Mesothelial cell of epicardium (in vitro differentiated cells): ENCODE data around the gene MMP11. TPM values are rescaled to one million over a fixed set of nuclear protein-coding genes. Genes with fewer than 3 reads are reported as not detected.
A peak's percentile ranks its signal among the peaks of the same experiment; 100 is the strongest.

ENCODE experiments used
- DNase-seq, 2 experiments: peaks; one replicate each; pipeline ENCODE4 v3.0.0; 2021; ENCODE audit warnings: low spot score in 2 of 2; ENCODE audit not compliant: unreplicated experiment in 2 of 2
- H3K27ac Mint-ChIP-seq: 2 replicates; pipeline ENCODE4 v1.8.0; 2021; ENCODE audit warnings: mixed read lengths
- H3K27me3 Mint-ChIP-seq: 2 replicates; pipeline ENCODE4 v1.8.0; 2021; ENCODE audit warnings: low read depth, mixed read lengths
- H3K36me3 Mint-ChIP-seq: 2 replicates; pipeline ENCODE4 v1.8.0; 2021; ENCODE audit warnings: mixed read lengths
- H3K4me1 Mint-ChIP-seq: 2 replicates; pipeline ENCODE4 v1.8.0; 2021; ENCODE audit warnings: mixed read lengths
- H3K4me3 Mint-ChIP-seq: 2 replicates; pipeline ENCODE4 v1.8.0; 2021; ENCODE audit warnings: mild to moderate bottlenecking, moderate library complexity, mixed read lengths
- H3K9me3 Mint-ChIP-seq: 2 replicates; pipeline ENCODE4 v1.8.0; 2021; ENCODE audit warnings: mixed read lengths
- CTCF ChIP-seq: fragments of 200-600 bp; sonication (generic); IDR thresholded peaks from one replicate; pipeline ENCODE4 v1.5.0; 2021; ENCODE audit warnings: antibody characterized with exemption; ENCODE audit not compliant: unreplicated experiment
- total RNA-seq: library from RNA; stranded (reverse); gene quantifications from 3 replicates; pipeline ENCODE4 v1.2.1, GENCODE V29; 2021

The MMP11 gene
- total RNA-seq, 1 donor from 2014 or later: 566 TPM

GRCh38 chr22:23760056-23760455 is 12.6 kb upstream of the MMP11 start:
- no peak for TF ChIP-seq CTCF
- no peak overlapping the region for H3K27ac Mint-ChIP-seq
- no peaks in the 10 kb centered on the region for H3K27me3 Mint-ChIP-seq

GRCh38 chr22:23762842-23763578 is 9.6 kb upstream of the MMP11 start, which contains the start of gene C22orf15:
Gene C22orf15 (plus strand): TSS chr22:23762990. CDS start chr22:23763307, 317 bp downstream.
- H3K27ac Mint-ChIP-seq: peak within 1 kb of the TSS; percentile 50
- TF ChIP-seq CTCF: no peak
- H3K36me3 Mint-ChIP-seq: peaks cover 3% of the 10 kb centered on the region
- H3K4me1 Mint-ChIP-seq: peaks cover 14% of the 10 kb centered on the region
- H3K9me3 Mint-ChIP-seq: no peaks in the 10 kb centered on the region
- H3K4me3 Mint-ChIP-seq: peak within 1 kb of the TSS; percentile 34
- no peak for DNase-seq
- no peaks in the 10 kb centered on the region for H3K27me3 Mint-ChIP-seq

More at GRCh38 chr22:23760056-23760455, 12.6 kb upstream of the MMP11 start:
- no peak overlapping the region for H3K4me3 Mint-ChIP-seq
- H3K36me3 Mint-ChIP-seq: no peaks in the 10 kb centered on the region
- H3K9me3 Mint-ChIP-seq: no peaks in the 10 kb centered on the region
- DNase-seq: no peak
- H3K4me1 Mint-ChIP-seq: peaks cover 11% of the 10 kb centered on the region

GRCh38 chr22:23763579-23763945 is 9.1 kb upstream of the MMP11 start:
- Mint-ChIP-seq H3K27me3 (no peaks in the 10 kb centered on the region), H3K27ac (peak overlapping the region; percentile 50), H3K36me3 (peaks cover 3% of the 10 kb centered on the region), H3K4me1 (peaks cover 14% of the 10 kb centered on the region), H3K9me3 (no peaks in the 10 kb centered on the region), H3K4me3 (peak overlapping the region; percentile 34)
- no peak for DNase-seq
- TF ChIP-seq CTCF: no peak

GRCh38 chr22:23763954-23764353 is 8.7 kb upstream of the MMP11 start:
- H3K36me3 Mint-ChIP-seq: peaks cover 3% of the 10 kb centered on the region
- H3K4me3 Mint-ChIP-seq: peak overlapping the region; percentile 34
- H3K9me3 Mint-ChIP-seq: no peaks in the 10 kb centered on the region
- DNase-seq: no peak
- peaks cover 14% of the 10 kb centered on the region for H3K4me1 Mint-ChIP-seq
- H3K27me3 Mint-ChIP-seq: no peaks in the 10 kb centered on the region
- TF ChIP-seq CTCF: no peak
- peak overlapping the region; percentile 50 for H3K27ac Mint-ChIP-seq

GRCh38 chr22:23764899-23765881 is 7.5 kb upstream of the MMP11 start:
- DNase-seq: no peak
- Mint-ChIP-seq H3K27me3 (no peaks in the 10 kb centered on the region), H3K4me1 (peaks cover 22% of the 10 kb centered on the region), H3K4me3 (peak overlapping the region; percentile 22), H3K27ac (peak overlapping the region; percentile 66), H3K36me3 (peaks cover 3% of the 10 kb centered on the region), H3K9me3 (no peaks in the 10 kb centered on the region)
- TF ChIP-seq CTCF: no peak
